Kidney glomerular epithelial cell (primary cell): ENCODE data around the gene MTCH1.
A peak's percentile ranks its signal among the peaks of the same experiment; 100 is the strongest.

Source experiments
- DNase-seq: peaks from one replicate; lab custom pipeline; 2025; lab: John Stamatoyannopoulos, UW

Gene MTCH1, protein sequence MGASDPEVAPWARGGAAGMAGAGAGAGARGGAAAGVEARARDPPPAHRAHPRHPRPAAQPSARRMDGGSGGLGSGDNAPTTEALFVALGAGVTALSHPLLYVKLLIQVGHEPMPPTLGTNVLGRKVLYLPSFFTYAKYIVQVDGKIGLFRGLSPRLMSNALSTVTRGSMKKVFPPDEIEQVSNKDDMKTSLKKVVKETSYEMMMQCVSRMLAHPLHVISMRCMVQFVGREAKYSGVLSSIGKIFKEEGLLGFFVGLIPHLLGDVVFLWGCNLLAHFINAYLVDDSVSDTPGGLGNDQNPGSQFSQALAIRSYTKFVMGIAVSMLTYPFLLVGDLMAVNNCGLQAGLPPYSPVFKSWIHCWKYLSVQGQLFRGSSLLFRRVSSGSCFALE

DNA sequence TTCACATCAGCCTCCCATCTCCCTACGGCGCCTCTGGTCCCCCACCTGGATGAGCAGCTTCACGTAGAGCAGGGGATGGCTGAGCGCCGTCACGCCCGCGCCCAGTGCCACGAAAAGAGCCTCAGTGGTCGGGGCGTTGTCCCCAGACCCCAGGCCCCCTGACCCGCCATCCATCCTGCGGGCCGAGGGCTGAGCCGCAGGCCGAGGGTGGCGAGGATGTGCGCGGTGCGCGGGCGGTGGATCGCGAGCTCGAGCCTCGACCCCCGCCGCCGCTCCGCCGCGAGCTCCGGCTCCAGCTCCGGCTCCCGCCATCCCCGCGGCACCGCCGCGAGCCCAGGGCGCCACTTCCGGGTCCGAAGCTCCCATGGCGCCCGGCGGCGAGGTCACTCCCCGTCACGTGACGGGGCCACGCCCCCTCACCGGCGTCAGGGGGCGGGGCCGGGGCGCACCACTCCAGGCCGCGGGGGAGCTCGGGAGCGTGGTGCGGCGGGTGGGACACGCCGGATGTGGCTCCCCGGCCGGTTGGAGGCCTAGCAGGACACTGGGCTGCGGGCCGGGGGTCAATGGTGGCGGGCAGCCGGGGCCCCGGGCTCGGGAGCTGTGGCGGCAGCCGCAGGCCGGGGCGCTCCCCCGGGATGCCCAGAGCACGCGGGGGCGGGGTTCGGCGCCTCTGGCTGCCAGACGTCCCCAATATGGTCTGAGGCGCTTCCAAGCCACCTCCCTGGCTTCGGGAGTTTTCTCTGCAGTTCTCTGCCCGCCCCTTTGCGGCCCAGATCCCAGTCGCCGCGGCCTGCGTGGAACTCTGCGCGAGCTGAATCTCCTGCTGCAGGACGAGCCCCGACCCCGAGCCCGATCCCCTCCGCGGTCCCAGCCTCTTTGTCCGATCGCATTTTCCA lies at the start of gene MTCH1:
Gene MTCH1 (minus strand): TSS at position 389 of the 896 bp plus-strand sequence. CDS start 23 bp downstream, at position 366.
- peak; percentile 72 for DNase-seq

DNA sequence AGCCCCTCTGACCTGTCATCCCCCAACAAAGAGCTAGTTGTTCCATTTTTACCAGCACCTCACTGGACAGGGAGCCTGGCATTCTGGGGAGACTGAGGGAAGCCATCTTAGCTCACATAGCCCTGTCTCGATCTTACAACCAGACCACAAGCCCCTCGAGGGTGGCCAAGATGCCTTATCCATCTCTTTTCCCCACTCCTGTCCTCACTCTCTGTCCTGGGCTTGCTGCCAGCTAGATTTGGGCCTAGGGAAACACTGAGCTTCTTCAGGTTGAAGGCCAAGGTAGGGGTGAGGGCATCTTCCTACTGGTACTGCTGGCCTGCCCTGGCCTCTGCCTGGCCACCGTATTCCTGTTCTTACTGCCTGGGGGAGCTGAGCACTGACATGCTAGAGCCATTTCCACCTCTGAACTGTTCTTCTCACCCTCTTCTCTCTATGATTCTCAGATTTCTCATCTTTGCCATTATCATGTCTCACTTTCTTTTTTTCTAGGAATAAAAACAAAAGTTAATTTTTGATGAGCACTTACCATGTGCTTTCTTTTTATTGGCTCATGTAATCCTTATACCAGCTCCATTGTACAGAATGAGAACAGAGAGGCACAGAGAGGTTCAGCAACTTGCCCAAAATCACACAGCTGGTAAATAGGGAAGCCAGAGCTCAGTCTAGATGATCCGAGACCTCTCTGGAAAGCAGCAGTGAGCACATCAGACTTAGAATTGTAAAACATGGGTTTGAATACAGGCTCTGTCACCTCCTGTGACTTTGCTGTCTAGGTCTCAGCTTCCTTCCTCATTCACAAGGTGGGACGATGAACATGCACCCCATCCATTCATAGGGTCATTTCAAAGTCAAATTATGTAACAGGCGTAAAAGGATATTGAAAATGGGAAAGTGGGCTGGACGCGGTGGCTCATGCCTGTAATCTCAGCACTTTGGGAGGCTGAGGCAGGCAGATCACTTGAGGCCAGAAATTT lies 48.1 kb upstream of the MTCH1 start:
- no peak for DNase-seq

DNA sequence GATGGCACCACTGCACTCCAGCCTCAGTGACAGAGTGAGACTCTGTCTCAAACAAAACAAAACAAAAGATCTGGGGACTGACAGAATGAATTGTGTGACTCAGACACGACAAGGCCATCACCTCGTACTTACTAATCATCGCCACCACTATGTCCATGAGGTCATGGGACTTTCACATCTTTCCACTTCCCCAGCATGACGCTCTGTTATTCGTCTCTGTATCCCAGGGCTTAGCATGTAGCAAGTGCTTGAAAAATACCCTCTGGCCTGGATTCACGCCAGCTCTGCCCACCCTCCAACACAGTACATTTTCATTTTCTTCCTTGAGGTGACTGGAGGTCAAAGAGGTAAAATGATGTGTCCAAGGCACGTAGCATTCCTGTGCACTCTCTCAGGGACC lies 47.3 kb upstream of the MTCH1 start:
- DNase-seq, result no peak

DNA sequence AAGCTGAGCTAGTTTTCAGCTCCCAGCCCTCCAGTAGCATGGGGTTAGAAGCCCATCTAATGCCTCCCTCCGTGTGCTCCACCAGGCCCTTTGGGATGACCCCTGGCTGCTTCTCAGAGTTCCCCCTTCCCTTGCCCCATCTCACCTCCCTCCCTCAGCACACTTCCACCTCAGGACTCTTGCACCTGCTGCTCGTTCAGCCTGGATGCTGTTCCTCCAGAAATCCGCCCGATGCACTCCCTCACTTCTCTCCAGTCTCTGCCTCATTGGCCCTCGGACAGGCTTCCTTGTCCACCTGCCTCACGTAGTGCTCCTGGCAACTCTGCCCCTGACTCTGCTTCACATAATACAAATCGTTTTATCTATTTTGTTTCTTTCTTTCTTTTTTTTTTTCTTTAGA lies 46.2 kb upstream of the MTCH1 start:
- no peak for DNase-seq

DNA sequence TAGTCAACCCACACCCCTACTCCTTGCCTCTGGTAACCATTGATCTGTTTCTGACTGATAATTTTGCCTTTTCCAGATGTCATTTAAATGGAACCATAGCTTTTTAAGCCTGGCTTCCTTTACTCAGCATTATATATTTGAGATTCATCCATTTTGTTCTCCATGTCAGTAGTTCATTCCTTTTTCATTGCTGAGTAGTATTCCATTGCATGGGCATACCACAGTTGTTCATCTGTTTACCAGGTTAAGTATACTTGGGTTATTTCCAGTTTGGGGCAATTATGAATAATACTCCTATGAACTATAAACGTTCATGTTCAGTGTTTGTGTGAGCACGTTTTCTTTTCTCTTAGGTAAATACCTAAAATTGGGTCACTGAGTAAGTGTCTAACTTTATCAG lies 44.6 kb upstream of the MTCH1 start:
- no peak for DNase-seq

DNA sequence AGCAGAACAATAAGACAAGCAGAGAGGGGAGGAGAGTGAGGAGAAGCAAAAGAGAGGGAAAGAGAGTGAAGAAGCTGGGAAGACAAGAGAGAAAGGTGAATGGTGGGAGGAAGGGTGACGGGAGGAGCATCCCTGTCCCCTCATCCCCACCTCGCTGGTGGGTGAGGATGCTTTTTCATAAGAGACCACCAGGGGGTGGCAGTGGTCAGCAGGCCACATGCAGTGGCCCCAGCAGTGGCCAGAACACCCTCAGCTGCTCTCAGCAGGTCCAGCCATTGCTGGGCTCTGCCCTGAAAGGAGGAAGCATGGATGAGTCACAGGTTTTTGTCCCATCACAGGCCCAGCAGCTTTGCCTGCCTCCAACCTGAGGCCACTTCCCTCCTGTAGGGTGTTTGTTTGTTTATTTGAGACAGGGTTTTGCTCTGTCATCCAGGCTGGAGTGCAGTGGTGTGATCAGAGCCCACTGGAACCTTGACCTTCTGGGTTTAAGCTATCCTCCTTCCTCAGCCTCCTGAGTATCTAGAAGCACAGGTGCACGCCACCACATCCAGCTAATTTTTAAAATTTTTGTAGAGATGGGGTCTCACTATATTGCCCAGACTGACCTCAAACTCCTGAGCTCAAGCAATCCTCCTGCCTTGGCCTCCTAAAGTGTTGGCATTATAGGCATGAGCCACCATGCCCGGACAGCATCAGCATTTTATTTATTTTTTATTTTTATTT lies 43.4 kb upstream of the MTCH1 start:
- DNase-seq, result peak; percentile 45

DNA sequence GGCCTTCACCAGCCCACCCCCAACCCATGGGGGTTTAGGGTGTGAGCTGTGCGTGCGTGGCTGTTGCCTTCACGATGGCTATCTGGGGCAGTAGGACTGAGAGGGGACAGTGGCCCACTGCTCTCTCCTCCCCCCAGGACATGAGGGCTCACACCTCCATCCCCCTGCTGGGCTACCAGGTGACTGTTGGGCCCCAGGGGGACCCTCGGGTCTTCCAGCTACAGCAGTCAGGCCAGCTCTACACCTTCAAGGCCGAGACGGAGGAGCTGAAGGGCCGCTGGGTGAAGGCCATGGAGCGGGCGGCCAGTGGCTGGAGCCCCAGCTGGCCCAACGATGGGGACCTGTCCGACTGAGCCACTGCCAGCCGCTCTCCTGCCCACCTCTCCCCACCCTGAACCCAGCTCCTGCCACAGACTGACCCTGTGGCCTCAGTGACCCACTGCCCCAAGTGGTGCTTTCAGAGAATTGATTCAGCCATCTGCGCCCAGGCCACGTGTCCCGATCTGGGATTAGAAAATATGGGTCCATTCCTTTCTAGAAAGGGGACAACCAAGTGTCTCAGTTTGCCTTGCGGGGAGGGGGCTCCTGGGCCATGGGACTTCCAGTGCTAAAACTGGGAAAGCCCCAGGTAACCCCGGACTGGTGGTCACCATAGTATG lies 41.9 kb upstream of the MTCH1 start:
- DNase-seq, result no peak

DNA sequence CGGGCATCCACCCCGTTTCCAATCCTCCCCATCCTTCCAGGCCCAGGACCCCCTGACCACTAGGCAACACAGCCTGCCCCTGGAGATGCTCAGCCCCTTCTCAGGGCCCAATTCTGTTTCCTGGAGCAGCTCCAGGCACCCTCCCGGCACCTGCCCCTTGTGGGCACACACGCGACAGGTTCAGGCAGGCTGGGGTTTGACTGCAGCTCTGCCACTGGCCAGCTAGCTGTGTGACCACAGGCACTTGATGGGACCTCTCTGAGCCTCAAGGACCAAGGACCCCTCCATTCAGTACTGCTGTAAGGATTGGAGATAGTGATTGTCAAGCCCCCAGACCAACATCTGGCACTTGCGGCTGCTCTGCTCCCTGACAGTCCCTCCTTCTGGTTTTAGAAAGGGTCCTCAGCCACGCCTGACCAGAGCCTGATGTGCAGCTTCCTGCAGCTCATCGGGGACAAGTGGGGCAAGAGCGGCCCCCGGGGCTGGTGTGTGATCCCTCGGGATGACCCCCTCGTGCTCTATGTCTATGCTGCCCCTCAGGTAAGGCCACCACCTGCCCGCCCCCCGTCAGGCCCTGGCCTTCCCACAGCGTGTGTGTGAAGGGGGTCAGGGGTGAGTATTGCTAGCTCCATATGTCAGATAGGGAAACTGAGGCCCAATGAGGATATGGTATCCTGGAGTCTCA lies 41.2 kb upstream of the MTCH1 start:
- DNase-seq, result no peak

DNA sequence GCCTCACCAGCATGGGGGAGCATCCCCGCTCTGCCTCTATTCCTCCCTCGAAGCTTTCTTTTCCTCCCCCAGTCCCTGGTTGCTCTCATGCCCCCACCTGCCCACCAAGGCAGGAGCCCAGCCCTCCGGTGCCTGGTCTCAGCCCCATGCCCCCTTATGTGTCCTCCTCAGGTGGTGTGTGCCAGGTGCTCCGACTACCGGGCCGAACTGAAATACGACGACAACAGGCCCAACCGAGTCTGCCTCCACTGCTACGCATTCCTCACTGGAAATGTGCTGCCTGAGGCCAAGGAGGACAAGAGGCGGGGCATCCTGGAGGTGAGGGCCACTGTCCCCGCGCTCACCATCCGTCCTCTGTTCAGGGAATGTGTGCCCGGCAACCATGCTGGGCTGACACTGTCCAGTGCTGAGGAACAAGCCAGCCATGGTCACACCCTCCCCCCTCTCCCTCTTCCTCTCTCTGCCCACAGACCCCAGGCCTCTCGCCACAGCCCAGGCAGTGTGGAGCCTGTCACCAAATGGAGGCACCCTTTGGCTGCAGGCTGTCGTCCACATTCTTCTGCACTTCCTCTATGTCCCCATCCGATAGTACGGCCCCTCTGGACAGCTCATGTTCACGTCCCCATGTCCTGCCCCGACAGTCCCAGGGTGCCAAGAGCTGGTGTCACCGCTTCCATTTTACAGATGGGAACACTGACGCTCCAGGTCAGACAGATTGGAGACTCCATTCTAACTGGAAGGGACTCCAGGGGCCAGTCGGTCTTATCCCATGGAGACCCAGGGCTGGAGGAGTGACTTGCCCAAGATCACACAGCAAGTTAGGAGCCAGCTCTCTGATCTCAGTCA lies 39.8 kb upstream of the MTCH1 start:
- no peak for DNase-seq

DNA sequence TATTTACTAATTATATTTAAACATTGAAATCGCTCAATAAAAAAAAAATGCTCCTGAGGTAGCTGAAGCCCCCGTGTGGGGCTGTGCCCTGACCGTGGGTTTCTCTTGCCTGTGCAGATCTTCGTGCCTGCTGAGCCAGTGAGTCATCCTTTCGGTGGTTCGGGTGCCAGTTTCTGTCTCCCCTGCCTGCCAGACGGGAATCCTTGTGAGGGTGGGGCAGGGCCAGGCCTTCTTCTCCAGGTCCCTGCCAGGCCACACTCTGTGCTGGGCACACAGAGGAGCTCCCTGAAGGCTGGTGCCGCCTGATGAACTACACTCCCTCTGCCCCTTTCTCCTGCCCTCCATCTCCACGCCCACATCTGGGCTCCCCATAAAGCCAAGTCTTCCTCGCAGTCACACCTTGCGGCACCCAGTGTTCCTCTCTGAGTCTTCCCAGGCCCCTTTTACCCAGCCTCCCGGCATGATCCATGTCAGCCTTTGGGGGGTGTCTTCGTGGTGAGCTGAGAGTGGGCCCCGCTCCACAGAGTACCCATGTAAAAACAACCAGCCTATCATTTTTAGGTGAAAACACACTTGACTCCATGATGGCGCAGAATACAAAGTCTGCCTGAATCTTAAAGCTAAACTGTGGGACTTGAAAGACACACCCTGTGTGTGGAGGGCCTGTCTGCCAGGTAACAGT lies 38.8 kb upstream of the MTCH1 start:
- DNase-seq, result peak; percentile 57

DNA sequence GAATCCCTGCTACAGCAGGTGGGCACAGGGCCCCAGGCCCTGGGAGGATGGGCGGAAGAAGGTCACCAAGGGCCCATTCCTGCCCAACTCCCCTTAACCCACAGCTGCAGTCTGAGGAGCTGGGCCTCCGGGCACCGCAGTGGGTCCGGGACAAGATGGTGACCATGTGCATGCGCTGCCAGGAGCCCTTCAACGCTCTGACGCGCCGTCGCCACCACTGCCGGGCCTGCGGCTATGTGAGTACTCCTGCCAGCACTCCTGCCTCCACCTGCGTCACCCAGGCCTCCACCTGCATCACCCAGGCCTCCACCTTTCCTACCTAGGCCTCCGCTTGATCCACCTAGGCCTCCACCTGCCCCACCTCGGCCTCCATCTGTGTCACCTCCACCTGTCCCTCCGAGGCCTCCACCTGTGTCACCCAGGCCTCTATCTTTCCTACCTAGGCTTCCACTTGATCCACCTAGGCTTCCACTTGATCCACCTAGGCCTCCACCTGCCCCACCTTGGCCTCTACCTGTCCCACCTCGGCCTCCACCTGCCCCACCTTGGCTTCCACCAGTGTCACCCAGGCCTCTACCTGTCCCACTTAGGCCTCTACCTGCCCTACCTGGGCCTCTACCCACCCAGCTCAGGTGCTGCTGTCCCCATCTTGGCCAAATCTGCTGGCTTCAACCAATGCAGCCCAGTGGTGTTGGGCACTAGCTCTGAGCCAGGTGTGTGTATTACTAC lies 36.3 kb upstream of the MTCH1 start:
- DNase-seq, result no peak

DNA sequence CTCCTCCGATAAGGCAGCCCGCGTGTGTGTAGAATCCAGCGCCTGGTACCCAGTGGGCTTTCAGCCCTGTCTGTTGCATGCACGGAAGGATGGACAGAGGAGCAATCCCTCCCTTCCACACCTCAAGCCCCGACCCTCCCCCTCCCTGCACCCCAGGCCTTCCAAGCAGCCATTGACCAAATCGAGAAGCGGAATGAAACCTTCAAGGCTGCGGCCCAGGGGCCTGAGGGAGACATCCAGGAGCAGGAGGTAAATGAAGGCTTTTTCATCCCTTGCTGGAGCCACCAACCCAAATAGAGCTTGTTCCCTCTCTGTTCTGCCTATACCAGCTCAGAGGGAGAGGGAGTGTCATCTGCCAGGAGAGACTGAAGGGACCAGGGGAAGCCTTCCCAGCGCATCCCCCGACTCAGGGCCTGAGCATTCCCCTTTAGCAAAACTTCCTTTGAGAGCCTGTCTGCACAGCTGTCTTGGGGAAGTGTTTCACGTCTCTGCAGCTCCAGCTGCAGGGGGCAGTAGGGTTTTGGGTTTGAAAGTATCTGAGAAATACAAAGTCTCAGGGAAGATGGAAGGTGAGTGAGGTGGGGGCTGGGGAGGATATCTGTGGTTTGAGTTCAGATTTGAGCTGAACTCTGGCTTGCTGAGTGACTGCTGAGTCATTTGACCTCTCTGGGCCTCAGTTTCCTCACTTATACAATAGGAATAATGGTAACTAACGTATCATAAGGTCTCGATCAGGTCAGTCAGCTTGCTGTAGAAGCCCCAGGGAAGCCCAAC lies 35.5 kb upstream of the MTCH1 start:
- no peak for DNase-seq

DNA sequence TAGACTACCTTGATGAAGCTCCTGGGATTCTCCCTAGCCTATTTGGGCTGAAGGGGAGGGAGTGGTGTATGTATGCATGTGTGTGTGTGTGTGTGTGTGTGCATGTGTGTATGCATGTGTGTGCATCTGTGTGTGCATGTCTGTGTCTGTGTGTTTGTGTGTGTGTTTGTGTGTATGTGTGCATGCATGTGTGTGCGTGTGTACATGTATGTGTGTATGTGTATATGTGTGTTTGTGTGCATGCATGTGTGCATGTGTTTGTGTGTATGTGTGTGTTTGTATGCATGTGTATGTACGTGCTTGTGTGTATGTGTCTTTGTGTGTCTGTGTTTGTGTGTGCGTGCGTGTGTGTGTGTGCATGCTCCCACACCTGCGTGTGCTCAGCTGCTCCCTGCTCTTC lies 34.8 kb upstream of the MTCH1 start:
- DNase-seq, result no peak

DNA sequence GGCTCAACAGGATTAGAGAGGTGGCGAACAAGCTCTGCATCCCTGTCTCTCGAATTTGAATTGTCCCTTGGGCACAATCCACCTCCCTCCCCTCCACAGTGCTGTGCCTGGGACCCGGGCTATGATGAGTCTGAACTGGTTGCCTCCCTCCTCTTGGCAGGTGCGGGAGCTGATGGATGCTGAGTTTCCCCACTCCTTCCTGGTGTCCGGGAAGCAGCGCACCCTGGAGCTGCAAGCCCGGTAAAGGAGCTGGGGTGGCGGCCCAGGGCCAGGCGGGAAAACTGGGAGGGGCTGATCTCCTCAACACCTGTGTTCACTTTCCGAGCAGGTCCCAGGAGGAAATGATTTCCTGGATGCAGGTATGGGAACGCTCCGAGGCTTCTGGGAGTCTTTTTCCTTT lies 34.4 kb upstream of the MTCH1 start:
- no peak for DNase-seq

DNA sequence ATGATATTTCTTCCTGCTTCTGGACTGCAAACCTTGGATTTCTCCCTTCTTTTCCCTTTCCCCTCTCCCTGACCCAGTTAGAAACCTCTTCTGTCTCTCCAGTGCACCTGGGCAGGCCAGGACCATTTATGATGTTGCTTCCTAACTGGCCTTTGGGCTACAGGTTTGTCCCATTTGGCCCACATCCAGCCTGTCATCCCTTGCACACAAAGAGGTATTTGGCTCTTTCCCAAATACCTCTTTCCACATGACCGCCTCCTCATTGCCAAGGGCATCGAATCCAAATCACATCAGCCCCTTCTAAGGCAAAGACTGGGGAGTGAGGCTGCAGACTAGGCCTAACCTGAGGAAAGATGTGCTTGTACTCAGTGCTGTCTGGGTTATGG lies 33.1 kb upstream of the MTCH1 start:
- DNase-seq, result peak; percentile 30

DNA sequence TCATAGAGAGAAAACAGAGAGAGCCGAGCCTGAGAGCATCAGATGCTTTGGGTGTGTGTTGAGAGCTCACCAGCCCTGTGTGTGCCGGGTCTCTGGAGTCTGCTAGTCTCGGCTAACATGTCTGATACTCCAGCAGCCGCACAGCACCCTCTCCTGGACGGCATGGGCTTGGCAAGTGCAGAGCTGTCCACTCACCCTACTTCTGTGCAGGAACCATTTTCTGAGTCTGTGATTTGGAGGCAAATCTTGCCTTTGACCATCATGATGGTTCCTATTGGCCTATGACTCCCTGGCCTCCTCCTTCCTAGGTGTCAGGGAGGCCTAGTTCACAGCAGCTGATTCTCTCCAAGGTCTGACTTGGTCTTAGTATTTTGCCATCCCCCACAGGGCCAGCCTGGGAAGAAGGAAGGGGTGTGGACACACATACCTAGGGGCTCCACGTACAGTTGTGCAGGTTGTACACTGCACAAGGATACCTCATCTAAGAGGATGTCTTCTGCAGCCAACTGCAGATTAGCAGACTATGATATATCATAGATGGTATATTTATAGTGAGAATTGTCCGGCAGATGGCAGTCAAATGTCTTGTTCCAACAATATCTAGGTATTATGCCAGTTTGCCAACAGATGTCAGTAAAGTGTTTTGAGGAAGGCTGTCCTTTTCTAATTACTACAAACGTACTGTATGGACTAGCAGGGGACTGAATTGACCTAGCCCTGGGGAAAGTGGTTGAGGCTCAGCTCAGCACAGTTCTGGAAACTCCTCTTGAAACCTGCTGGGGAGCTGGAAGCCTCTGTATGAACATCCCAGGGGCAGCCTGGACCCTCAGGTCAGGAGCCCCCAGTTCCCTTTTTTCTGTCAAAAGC lies 32.4 kb upstream of the MTCH1 start:
- DNase-seq, result peak; percentile 88
